NCI-H128 (cell line): Measurements from ENCODE around the gene PAXX.

Source experiments
- DNase-seq: peaks from one replicate; lab custom pipeline; 2025; ENCODE audit not compliant: unreplicated experiment; lab: John Stamatoyannopoulos, UW

Gene PAXX

DNA sequence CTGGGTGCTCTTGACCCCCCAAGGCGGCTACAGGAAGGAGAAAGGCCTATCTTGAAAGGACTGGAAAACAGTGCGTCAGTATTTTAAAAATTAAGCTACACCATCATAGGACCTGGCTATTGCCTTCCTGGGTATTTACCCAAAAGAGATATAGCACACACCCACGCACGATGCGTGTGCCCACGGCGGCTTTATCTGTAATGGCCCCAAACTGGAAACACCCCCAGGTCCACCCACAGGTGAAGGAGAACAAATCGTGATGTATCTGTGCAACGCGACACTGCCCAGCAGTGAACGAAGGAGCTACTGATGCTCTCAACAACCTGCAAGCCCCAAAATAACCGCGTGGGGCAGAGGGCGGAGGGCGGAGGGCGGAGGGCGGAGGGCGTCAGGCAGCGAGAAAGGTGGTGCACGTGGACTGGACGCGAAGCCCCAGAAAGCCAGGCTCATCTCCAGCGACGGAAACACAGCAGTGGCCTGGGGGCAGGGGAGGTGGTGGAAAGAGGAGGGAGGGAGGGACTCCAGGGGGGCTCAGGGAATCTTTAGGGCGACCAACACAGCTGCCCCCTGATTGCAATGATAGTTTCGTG is 27.3 kb upstream of the PAXX start:
- no peak for DNase-seq

GRCh38 chr9:136965771-136966484 is 26.3 kb upstream of the PAXX start:
- no peak for DNase-seq

GRCh38 chr9:136968333-136969127 is 23.7 kb upstream of the PAXX start:
- no peak for DNase-seq

GRCh38 chr9:136969150-136969549 is 23.1 kb upstream of the PAXX start:
- no peak for DNase-seq

DNA sequence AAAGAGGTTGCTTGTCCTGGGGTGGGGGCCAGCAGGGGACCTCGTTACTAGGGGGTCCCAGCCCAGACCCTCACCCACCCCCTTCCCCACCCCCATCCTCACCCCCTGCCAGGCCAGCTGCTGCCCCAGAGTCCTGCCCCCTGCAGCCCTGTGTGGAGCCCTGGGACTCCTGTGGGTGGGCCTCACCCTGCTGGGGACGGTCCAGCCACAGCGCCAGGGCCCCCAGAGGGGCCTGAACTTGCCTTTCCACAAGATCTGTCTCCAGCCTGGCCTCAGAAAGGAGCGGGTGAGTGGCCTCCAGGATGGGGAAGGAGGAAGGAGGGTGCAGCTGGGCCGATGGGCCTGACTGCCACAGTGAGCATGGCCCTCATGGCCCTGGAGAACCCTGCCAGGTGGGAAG is 22.4 kb upstream of the PAXX start:
- DNase-seq, result no peak

- no peak for DNase-seq
Observed at GRCh38 chr9:136970361-136970760, 21.9 kb upstream of the PAXX start.

DNA sequence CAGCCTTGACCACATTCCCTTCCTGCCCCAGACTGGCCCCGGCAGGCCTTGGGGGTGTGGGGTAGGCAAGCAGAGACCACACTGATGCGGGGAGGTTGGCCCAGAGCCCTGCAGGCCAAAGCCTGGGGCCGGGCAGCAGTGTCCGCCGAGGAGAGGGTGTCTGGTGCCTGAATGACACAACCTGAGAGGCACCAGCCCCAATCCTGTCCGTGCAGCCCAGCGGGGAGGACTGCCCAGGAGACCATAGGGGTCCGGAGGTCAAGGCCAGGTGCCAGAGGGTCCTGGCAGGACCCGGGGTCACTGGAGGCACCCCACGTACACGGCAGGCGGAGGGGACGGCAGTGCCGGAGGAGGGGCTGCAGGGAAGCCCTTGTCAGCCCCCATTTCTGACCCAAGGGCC is 20.5 kb upstream of the PAXX start:
- DNase-seq, result no peak

- no peak for DNase-seq
Observed at GRCh38 chr9:136972335-136972734, 19.9 kb upstream of the PAXX start.

GRCh38 chr9:136972743-136973142 is 19.5 kb upstream of the PAXX start:
- no peak for DNase-seq

GRCh38 chr9:136973618-136974617 is 18.3 kb upstream of the PAXX start:
- no peak for DNase-seq

DNA sequence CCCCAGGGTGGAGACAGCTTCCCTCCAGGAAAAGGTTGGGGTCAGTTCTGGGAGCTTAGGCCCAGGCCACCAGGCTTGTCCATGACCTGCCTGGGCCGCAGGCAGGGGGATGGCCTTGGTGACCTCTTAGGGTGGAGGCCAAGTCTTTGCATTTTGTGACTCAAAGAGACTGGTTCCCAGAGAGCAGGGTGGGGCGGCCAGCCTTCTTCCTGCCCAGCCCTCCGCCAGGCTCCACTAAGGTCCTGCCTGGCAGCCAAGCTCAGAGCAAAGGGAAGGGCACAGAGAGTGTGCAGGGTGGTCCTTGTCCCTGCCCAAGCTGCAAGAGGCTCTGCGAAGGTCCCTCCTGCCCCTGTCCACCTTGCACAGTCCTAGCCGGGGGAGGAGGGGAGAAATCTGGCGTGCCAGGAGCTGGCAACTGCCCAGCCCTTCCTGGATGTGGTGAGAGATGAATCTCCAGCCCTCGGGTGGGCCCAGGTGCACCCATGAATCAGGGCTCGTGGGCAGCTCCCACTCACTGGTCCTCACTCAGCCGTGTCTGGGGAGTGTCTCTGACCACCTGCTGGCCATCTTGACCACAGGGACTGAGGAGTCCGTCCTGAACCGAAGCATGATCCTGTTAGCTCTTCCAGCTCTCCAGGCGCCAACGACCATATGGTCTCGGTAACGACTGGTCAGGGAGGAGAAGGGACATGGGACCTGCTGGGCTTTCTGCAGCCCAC is 17.2 kb upstream of the PAXX start:
- DNase-seq, result no peak

GRCh38 chr9:136975644-136976043 is 16.6 kb upstream of the PAXX start:
- no peak for DNase-seq

GRCh38 chr9:136977223-136977622 is 15.0 kb upstream of the PAXX start, which contains the start of gene PTGDS:
Gene PTGDS, plus strand, starts transcription at chr9:136977504. Its CDS starts 75 bp downstream, at chr9:136977579.
- DNase-seq, result no peak

GRCh38 chr9:136977649-136978072 is 14.6 kb upstream of the PAXX start:
- no peak for DNase-seq

DNA sequence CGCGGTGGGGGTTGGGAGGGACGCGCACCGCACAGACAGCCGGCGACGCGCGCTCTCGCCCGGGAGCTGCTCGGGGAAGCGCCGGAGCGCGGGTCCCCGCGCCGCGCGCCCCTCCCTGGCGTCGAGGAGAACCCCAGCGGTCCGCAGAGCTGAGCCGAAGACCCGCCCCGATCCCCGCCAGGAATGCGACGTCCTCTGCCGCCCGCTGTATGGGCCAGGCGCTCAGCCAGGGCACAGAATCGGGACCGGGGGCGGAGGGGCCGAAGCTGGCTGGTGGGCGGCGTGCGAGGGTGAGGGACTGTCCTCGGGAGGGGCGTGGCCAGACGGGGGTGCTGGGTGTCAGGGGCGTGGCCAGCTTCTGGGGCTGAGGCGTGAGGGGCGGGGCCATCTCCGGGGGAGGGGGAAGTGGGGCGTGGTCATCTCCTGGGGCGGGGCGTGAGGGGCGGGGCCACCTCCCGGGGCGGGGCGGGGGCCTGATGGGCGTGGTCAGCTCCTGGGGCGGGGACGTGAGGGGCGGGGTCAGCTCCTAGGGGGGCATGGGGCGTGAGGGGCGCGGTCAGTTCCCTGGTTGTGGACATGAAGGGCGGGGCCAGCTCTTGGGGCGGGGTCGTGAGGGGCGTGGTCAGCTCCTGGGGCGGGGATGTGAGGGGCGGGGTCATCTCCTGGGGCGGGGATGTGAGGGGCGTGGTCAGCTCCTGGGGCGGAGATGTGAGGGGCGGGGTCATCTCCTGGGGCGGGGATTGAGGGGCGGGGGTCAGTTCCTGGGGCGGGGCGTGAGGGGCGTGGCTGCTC is 14.0 kb upstream of the PAXX start:
- DNase-seq, result peak; percentile 15

DNA sequence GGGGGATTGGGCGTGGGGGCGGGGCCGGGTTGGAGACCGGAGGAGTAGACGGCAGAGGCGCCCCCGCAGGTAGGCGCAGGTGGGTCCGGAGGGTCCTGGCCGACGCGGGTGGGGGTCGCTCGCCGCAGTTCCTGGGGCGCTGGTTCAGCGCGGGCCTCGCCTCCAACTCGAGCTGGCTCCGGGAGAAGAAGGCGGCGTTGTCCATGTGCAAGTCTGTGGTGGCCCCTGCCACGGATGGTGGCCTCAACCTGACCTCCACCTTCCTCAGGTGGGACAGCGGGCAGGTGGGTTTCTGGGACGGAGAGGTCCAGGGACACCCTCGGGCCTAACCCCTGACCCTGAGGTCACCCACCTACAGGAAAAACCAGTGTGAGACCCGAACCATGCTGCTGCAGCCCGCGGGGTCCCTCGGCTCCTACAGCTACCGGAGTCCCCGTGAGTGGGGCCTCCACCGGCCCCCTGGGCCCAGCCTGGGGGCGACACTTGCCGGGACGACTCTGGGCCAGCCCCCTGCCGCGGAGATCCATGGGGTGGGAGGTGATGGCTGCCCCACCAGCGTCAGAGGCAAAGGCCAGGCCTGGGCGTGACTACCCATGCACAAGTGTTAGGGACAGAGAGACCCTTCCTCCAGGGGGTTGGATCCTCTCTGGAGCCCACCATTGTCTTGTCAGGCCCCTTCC is 13.2 kb upstream of the PAXX start:
- DNase-seq, result no peak

DNA sequence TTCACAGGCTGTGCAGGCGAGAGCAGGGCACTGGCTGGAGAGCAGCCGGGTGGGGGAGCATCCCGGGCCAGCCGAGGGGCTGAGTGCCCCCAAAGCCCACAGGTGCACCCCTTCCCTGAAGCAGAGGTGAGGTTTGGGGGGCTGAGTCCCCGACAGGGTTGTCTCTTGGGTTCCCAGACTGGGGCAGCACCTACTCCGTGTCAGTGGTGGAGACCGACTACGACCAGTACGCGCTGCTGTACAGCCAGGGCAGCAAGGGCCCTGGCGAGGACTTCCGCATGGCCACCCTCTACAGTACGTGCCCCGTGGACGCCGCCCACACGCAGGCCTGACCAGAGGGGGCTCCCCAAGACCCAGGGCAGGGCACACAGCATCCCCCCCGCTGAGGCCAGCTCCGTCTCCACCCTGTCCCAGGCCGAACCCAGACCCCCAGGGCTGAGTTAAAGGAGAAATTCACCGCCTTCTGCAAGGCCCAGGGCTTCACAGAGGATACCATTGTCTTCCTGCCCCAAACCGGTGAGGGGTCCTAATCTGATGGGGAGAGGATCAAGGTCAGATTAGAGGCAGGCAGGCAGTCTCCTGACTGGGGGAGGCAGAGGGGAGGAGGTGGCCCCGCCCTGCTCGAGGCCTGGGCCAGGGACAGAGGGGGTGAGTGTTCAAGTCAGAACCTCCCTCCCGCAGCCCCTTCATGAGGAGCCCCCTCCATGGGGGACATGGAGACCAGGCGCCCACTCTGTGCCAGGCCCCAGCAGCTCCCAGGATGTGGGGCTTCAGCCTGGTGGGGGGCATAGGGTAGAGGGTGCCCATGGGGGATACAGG is 12.2 kb upstream of the PAXX start:
- no peak for DNase-seq
